Left lobe of liver (tissue), 2 donors: Measurements from ENCODE around the gene BAIAP2. TPM values are rescaled to one million over a fixed set of nuclear protein-coding genes. Genes with fewer than 3 reads are reported as not detected.
A peak's percentile ranks its signal among the peaks of the same experiment; 100 is the strongest.
"Not testable (repeated sequence)": the region's sequence is repeated elsewhere in the genome, so short reads cannot be mapped to it uniquely, and the experiment has no call there.

ENCODE experiments used
- ATAC-seq: fragments of 200-7000 bp; cut with Tn5 transposase; one replicate; pipeline ENCODE4 v1.9.1; 2020; ENCODE audit warnings: mild to moderate bottlenecking, moderate library complexity
- DNase-seq: peaks from one replicate; pipeline ENCODE4 v3.0.0-alpha.2; 2020; ENCODE audit warnings: low spot score
- total RNA-seq: library from RNA; stranded (reverse); gene quantifications from one replicate; pipeline ENCODE4 v1.2.1, GENCODE V29; 2021
- donor health status: DM: no; HTN: no; CAD: no; lungs with moderate emphysema.
- donor health status: DM: no; HTN: yes; CAD: no.

The BAIAP2 gene
- total RNA-seq, 1 donor from 2014 or later = 101 TPM

GRCh38 chr17:81132770-81133723, 98.1 kb downstream of the BAIAP2 start:
- ATAC-seq (peak; percentile 58), DNase-seq (no peak)

- no peak for DNase-seq
- ATAC-seq = no peak
Measured at GRCh38 chr17:81134064-81134781, 99.3 kb downstream of the BAIAP2 start.

GRCh38 chr17:81135505-81136278, 100.7 kb downstream of the BAIAP2 start:
- ATAC-seq (no peak), DNase-seq (no peak)

GRCh38 chr17:81136366-81136765, 101.4 kb downstream of the BAIAP2 start:
- DNase-seq (no peak), ATAC-seq (no peak)

GRCh38 chr17:81137248-81137647, 102.3 kb downstream of the BAIAP2 start:
- ATAC-seq = no peak
- DNase-seq = no peak

- no peak for ATAC-seq
- no peak for DNase-seq
Measured at GRCh38 chr17:81138083-81138482, 103.1 kb downstream of the BAIAP2 start.

GRCh38 chr17:81138500-81138899, 103.5 kb downstream of the BAIAP2 start:
- no peak for ATAC-seq
- no peak for DNase-seq

GRCh38 chr17:81139428-81139827, 104.5 kb downstream of the BAIAP2 start:
- ATAC-seq (no peak), DNase-seq (no peak)

- no peak for DNase-seq
- no peak for ATAC-seq
Measured at GRCh38 chr17:81140018-81140417, 105.1 kb downstream of the BAIAP2 start.

GRCh38 chr17:81140695-81141094, 105.7 kb downstream of the BAIAP2 start:
- DNase-seq (no peak), ATAC-seq (no peak)

GRCh38 chr17:81142301-81143199, 107.6 kb downstream of the BAIAP2 start:
- DNase-seq = peak; percentile 78
- ATAC-seq = peak; percentile 96

- ATAC-seq (peak; percentile 8), DNase-seq (no peak)
Measured at GRCh38 chr17:81143200-81143527, 108.2 kb downstream of the BAIAP2 start.

- no peak for DNase-seq
- ATAC-seq = no peak
Measured at GRCh38 chr17:81143717-81144422, 108.9 kb downstream of the BAIAP2 start.

- ATAC-seq = no peak
- no peak for DNase-seq
Measured at GRCh38 chr17:81144423-81144781, 109.5 kb downstream of the BAIAP2 start.

- DNase-seq, ATAC-seq: not testable (repeated sequence)
Measured at GRCh38 chr17:81146208-81146607, 111.3 kb downstream of the BAIAP2 start.

- ATAC-seq = no peak
- no peak for DNase-seq
Measured at GRCh38 chr17:81147701-81148100, 112.8 kb downstream of the BAIAP2 start.

GRCh38 chr17:81148571-81148970, 113.6 kb downstream of the BAIAP2 start:
- ATAC-seq = no peak

GRCh38 chr17:81148986-81149533, 114.1 kb downstream of the BAIAP2 start:
- peak; percentile 23 for ATAC-seq
- no peak for DNase-seq

More at GRCh38 chr17:81148571-81148970, 113.6 kb downstream of the BAIAP2 start:
- DNase-seq = no peak

GRCh38 chr17:81150377-81151077, 115.6 kb downstream of the BAIAP2 start:
- ATAC-seq (peak; percentile 38), DNase-seq (no peak)
